HepG2 (cell line): ENCODE measurements around the gene ANKHD1. TPM values are rescaled to one million over a fixed set of nuclear protein-coding genes. Genes with fewer than 3 reads are reported as not detected.
A peak's percentile ranks its signal among the peaks of the same experiment; 100 is the strongest.

Experiments
- BHLHE40 ChIP-seq: IDR thresholded peaks from 2 replicates; pipeline ENCODE4 v1.6.1; 2011; ENCODE audit warnings: low read length, improper control_type of control experiment
- CCAR2 ChIP-seq: fragments of 200-400 bp; formaldehyde crosslinking; optimal IDR thresholded peaks from 2 replicates; pipeline ENCODE3; 2018; ENCODE audit warnings: low read depth, mild to moderate bottlenecking, low read length, moderate library complexity
- MAZ ChIP-seq, 2 experiments: sonication (generic) in 1 of 2; formaldehyde crosslinking in 1 of 2; IDR thresholded peaks; 2 replicates each; pipeline versions ENCODE4 v1.5.0 to v1.6.1; 2012 to 2020; ENCODE audit warnings: low read depth in 2 of 2, mild to moderate bottlenecking in 2 of 2, borderline replicate concordance in 1 of 2, improper control_type of control experiment in 1 of 2, low read length in 1 of 2, missing genetic modification reagents in 1 of 2, moderate library complexity in 1 of 2
- MYNN ChIP-seq: sonication (generic); formaldehyde crosslinking; IDR thresholded peaks from 2 replicates; pipeline ENCODE4 v1.4.0; 2020; ENCODE audit warnings: mild to moderate bottlenecking, low read depth, missing genetic modification reagents
- NR2F2 ChIP-seq: IDR thresholded peaks from 2 replicates; pipeline ENCODE4 v1.6.1; 2012; ENCODE audit warnings: low read depth, inconsistent platforms, borderline replicate concordance
- NR3C1 ChIP-seq: sonication (generic); formaldehyde crosslinking; IDR thresholded peaks from 2 replicates; pipeline ENCODE4 v1.4.0; 2020; ENCODE audit warnings: missing genetic modification reagents
- SSRP1 ChIP-seq: IDR thresholded peaks from 2 replicates; pipeline ENCODE4 v1.6.1; 2016; ENCODE audit warnings: control low read depth
- XRCC5 ChIP-seq: fragments of 200-400 bp; formaldehyde crosslinking; optimal IDR thresholded peaks from 2 replicates; pipeline ENCODE3; 2017; ENCODE audit warnings: mild to moderate bottlenecking, low read length
- ZNF205 ChIP-seq: IDR thresholded peaks from 2 replicates; pipeline ENCODE4 v1.6.1; 2018; ENCODE audit warnings: missing biosample characterization, missing genetic modification reagents
- ZNF296 ChIP-seq: sonication (generic); formaldehyde crosslinking; conservative IDR thresholded peaks from 2 replicates; pipeline ENCODE4 v1.5.0; 2020; ENCODE audit warnings: mild to moderate bottlenecking, missing genetic modification reagents
- ZNF441 ChIP-seq: sonication (generic); formaldehyde crosslinking; IDR thresholded peaks from 2 replicates; pipeline ENCODE4 v1.7.0; 2021; ENCODE audit warnings: missing genetic modification reagents, borderline replicate concordance
- ZNF816 ChIP-seq: sonication (generic); formaldehyde crosslinking; IDR thresholded peaks from 2 replicates; pipeline ENCODE4 v1.8.0; 2022; ENCODE audit warnings: missing genetic modification reagents, mild to moderate bottlenecking, borderline replicate concordance
- polyA plus RNA-seq, 8 experiments: library from polyadenylated mRNA; depleted of rRNA in 3 of 8; stranded (reverse) in 7 of 8; unstranded in 1 of 8; fragments of >200 nt; fragmentation: Illumina TruSeq in 4 of 8; extraction: Trizol in 4 of 8; gene quantifications; 2 replicates each; pipeline versions ENCODE4 v1.2.1 to v1.2.3, GENCODE V29; 2011 to 2016; ENCODE audit warnings: low read depth in 4 of 8, missing spikeins in 1 of 8, mixed read lengths in 1 of 8; ENCODE audit not compliant: insufficient read depth in 1 of 8
- total RNA-seq, 5 experiments: library from RNA; depleted of rRNA; stranded (reverse); fragments of >200 nt; fragmentation: Illumina TruSeq; extraction: Trizol; gene quantifications; 2 replicates each; pipeline ENCODE4 v1.2.3, GENCODE V29; 2016; ENCODE audit warnings: low read depth in 1 of 5
- TF ChIP-seq, protein P1 (sequence below): sonication (generic); formaldehyde crosslinking; IDR thresholded peaks from 2 replicates; pipeline ENCODE4 v1.4.0; 2020; ENCODE audit warnings: missing genetic modification reagents
- TF ChIP-seq, protein P2 (sequence below): sonication (generic); formaldehyde crosslinking; IDR thresholded peaks from 2 replicates; pipeline ENCODE4 v1.4.0; 2020; ENCODE audit warnings: mild to moderate bottlenecking, missing genetic modification reagents
- TF ChIP-seq, protein P3 (sequence below): IDR thresholded peaks from 2 replicates; pipeline ENCODE4 v1.6.1; 2018; ENCODE audit warnings: missing genetic modification reagents, mild to moderate bottlenecking, missing compliant biosample characterization
- TF ChIP-seq, protein P4 (sequence below): sonication (generic); formaldehyde crosslinking; IDR thresholded peaks from 2 replicates; pipeline ENCODE4 v1.4.0; 2020; ENCODE audit warnings: missing genetic modification reagents
- TF ChIP-seq, protein P5 (sequence below): sonication (generic); formaldehyde crosslinking; conservative IDR thresholded peaks from 2 replicates; pipeline ENCODE4 v1.5.0; 2020; ENCODE audit warnings: missing genetic modification reagents

The ANKHD1 gene
- total and polyA plus RNA-seq, 2 of the 13 experiments (the other 11 are each of a cell fraction or from before 2014, with no cell fraction given), result 69.9 to 82.0 TPM

DNA sequence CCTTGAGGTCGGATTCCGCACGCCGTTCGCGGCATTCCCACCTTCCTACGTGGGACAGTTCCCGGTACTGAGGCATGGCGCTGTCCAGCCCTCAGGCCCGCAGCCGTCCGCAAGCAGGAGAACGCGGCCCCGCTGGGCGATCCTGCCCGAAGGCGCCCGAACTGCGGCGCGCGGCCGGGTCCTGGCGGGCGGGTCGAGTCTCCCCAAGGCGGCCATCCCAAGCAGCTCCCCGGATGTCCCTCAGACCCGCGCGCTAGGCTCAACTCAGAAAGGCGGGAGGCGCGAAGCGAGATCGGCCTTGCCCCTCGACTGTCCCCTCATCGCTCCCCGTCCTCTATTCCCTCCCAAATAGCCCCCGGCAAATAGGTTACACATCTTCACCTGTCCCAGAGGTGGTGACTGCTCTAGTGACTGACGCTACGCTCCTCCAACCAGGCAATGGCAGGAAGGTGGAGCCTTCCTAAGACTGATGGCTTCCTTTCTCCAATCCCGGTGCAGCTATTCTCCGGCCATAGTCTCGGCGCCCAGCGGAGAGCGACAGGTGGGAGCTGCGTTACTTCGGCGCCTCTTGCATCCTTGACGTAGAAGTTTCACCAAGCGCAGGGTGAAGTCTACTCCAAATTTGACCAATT lies 787 bp upstream of the ANKHD1 start (continued):
- TF ChIP-seq ZNF816 (peak; percentile 80; the same call in 1 of the 2 replicates), NR3C1 (no peak), XRCC5 (peak; percentile 81), MAZ (IDR thresholded peaks at IDR 0.05; ENCODE audit: borderline replicate concordance, low read depth, low read length) (peak; percentile 57), MAZ (CRISPR knock-in tag; IDR thresholded peaks at IDR 0.05; ENCODE audit: low read depth) (peak; percentile 75; the same call in 1 of the 2 replicates), ZNF296 (CRISPR knock-in tag) (peak; percentile 85; the same call in 1 of the 2 replicates), CCAR2 (peak; percentile 27), SSRP1 (CRISPR knock-in tag) (no peak), BHLHE40 (no peak), ZNF441 (peak; percentile 77), MYNN (CRISPR knock-in tag) (peak; percentile 80; the same call in 1 of the 2 replicates), ZNF205 (CRISPR knock-in tag) (peak; percentile 39; the same call in 1 of the 2 replicates), NR2F2 (no peak)
- TF ChIP-seq, protein P1, sequence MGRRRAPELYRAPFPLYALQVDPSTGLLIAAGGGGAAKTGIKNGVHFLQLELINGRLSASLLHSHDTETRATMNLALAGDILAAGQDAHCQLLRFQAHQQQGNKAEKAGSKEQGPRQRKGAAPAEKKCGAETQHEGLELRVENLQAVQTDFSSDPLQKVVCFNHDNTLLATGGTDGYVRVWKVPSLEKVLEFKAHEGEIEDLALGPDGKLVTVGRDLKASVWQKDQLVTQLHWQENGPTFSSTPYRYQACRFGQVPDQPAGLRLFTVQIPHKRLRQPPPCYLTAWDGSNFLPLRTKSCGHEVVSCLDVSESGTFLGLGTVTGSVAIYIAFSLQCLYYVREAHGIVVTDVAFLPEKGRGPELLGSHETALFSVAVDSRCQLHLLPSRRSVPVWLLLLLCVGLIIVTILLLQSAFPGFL, result no peak
- TF ChIP-seq, protein P2, sequence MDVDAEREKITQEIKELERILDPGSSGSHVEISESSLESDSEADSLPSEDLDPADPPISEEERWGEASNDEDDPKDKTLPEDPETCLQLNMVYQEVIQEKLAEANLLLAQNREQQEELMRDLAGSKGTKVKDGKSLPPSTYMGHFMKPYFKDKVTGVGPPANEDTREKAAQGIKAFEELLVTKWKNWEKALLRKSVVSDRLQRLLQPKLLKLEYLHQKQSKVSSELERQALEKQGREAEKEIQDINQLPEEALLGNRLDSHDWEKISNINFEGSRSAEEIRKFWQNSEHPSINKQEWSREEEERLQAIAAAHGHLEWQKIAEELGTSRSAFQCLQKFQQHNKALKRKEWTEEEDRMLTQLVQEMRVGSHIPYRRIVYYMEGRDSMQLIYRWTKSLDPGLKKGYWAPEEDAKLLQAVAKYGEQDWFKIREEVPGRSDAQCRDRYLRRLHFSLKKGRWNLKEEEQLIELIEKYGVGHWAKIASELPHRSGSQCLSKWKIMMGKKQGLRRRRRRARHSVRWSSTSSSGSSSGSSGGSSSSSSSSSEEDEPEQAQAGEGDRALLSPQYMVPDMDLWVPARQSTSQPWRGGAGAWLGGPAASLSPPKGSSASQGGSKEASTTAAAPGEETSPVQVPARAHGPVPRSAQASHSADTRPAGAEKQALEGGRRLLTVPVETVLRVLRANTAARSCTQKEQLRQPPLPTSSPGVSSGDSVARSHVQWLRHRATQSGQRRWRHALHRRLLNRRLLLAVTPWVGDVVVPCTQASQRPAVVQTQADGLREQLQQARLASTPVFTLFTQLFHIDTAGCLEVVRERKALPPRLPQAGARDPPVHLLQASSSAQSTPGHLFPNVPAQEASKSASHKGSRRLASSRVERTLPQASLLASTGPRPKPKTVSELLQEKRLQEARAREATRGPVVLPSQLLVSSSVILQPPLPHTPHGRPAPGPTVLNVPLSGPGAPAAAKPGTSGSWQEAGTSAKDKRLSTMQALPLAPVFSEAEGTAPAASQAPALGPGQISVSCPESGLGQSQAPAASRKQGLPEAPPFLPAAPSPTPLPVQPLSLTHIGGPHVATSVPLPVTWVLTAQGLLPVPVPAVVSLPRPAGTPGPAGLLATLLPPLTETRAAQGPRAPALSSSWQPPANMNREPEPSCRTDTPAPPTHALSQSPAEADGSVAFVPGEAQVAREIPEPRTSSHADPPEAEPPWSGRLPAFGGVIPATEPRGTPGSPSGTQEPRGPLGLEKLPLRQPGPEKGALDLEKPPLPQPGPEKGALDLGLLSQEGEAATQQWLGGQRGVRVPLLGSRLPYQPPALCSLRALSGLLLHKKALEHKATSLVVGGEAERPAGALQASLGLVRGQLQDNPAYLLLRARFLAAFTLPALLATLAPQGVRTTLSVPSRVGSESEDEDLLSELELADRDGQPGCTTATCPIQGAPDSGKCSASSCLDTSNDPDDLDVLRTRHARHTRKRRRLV (CRISPR knock-in tag), result no peak; the same call in 1 of the 2 replicates
- TF ChIP-seq, protein P3, sequence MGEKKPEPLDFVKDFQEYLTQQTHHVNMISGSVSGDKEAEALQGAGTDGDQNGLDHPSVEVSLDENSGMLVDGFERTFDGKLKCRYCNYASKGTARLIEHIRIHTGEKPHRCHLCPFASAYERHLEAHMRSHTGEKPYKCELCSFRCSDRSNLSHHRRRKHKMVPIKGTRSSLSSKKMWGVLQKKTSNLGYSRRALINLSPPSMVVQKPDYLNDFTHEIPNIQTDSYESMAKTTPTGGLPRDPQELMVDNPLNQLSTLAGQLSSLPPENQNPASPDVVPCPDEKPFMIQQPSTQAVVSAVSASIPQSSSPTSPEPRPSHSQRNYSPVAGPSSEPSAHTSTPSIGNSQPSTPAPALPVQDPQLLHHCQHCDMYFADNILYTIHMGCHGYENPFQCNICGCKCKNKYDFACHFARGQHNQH (CRISPR knock-in tag), result peak; percentile 38; the same call in 1 of the 2 replicates
- TF ChIP-seq, protein P4, sequence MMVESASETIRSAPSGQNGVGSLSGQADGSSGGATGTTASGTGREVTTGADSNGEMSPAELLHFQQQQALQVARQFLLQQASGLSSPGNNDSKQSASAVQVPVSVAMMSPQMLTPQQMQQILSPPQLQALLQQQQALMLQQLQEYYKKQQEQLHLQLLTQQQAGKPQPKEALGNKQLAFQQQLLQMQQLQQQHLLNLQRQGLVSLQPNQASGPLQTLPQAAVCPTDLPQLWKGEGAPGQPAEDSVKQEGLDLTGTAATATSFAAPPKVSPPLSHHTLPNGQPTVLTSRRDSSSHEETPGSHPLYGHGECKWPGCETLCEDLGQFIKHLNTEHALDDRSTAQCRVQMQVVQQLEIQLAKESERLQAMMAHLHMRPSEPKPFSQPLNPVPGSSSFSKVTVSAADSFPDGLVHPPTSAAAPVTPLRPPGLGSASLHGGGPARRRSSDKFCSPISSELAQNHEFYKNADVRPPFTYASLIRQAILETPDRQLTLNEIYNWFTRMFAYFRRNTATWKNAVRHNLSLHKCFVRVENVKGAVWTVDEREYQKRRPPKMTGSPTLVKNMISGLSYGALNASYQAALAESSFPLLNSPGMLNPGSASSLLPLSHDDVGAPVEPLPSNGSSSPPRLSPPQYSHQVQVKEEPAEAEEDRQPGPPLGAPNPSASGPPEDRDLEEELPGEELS, result no peak
- TF ChIP-seq, protein P5, sequence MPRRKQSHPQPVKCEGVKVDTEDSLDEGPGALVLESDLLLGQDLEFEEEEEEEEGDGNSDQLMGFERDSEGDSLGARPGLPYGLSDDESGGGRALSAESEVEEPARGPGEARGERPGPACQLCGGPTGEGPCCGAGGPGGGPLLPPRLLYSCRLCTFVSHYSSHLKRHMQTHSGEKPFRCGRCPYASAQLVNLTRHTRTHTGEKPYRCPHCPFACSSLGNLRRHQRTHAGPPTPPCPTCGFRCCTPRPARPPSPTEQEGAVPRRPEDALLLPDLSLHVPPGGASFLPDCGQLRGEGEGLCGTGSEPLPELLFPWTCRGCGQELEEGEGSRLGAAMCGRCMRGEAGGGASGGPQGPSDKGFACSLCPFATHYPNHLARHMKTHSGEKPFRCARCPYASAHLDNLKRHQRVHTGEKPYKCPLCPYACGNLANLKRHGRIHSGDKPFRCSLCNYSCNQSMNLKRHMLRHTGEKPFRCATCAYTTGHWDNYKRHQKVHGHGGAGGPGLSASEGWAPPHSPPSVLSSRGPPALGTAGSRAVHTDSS (CRISPR knock-in tag), result no peak
